Glutamatergic neuron (in vitro differentiated cells): ENCODE data around the gene TMC6. TPM values are rescaled to one million over a fixed set of nuclear protein-coding genes. Genes with fewer than 3 reads are reported as not detected.
"Not testable (repeated sequence)": the region's sequence is repeated elsewhere in the genome, so short reads cannot be mapped to it uniquely, and the experiment has no call there.

Source experiments
- DNase-seq: peaks from one replicate; pipeline ENCODE4 v3.0.0; 2022
- H3K27ac Mint-ChIP-seq: one replicate; pipeline ENCODE4 v1.8.0; 2020; ENCODE audit warnings: mild to moderate bottlenecking, mixed read lengths, inconsistent platforms; ENCODE audit not compliant: unreplicated experiment
- H3K27me3 Mint-ChIP-seq: one replicate; pipeline ENCODE4 v1.8.0; 2020; ENCODE audit warnings: mild to moderate bottlenecking, moderate library complexity, mixed read lengths, inconsistent platforms; ENCODE audit not compliant: unreplicated experiment
- H3K36me3 Mint-ChIP-seq: one replicate; pipeline ENCODE4 v1.8.0; 2020; ENCODE audit warnings: mild to moderate bottlenecking, mixed read lengths, inconsistent platforms; ENCODE audit not compliant: unreplicated experiment
- H3K4me1 Mint-ChIP-seq: one replicate; pipeline ENCODE4 v1.8.0; 2020; ENCODE audit warnings: mild to moderate bottlenecking, low read depth, mixed read lengths, inconsistent platforms; ENCODE audit not compliant: unreplicated experiment
- H3K4me3 Mint-ChIP-seq: one replicate; pipeline ENCODE4 v1.8.0; 2020; ENCODE audit warnings: mild to moderate bottlenecking, mixed read lengths, inconsistent platforms; ENCODE audit not compliant: unreplicated experiment
- H3K9me3 Mint-ChIP-seq: one replicate; pipeline ENCODE4 v1.8.0; 2020; ENCODE audit warnings: mild to moderate bottlenecking, moderate library complexity, mixed read lengths, inconsistent platforms; ENCODE audit not compliant: unreplicated experiment
- total RNA-seq: library from RNA; stranded (reverse); fragmentation: NEBNext Ultra II Directional; extraction: Animal tissue kit (Norgen Biotek cat#: 25700); gene quantifications from one replicate; pipeline ENCODE4 v1.2.1, GENCODE V29; 2021; ENCODE audit not compliant: unreplicated experiment
- TF ChIP-seq, protein P1 (sequence below): fragments of 200-600 bp; sonication (generic); IDR thresholded peaks from one replicate; pipeline ENCODE4 v1.5.0; 2021; ENCODE audit not compliant: partially characterized antibody, unreplicated experiment

TMC6 gene
- total RNA-seq, 1 donor from 2014 or later, result 1.1 TPM

DNA sequence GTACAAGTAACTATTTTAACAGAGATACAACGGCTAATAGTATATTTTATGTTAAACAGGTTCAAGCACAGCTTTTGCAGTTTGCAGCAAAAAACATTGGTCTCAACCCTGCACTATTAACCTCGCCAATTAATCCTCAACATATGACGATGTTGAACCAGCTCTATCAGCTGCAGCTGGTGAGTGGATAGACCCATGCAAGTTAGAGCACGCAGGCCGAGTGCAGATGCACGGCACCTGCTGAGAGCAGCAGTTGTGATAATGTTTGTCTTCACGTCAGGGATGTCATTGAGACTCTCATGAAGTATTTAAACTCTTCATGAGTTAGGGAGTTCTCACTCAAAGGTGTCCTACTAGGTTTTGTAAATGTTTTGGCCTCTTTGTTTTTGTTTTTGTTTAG is 45.6 kb downstream of the TMC6 start:
- DNase-seq, result no peak
- Mint-ChIP-seq H3K27me3 (no peaks in the 10 kb centered on the region), H3K9me3 (peaks cover 7% of the 10 kb centered on the region), H3K4me1 (peaks cover 28% of the 10 kb centered on the region), H3K4me3 (no peak overlapping the region), H3K36me3 (peaks cover 5% of the 10 kb centered on the region), H3K27ac (no peak overlapping the region)
- TF ChIP-seq, protein P1, sequence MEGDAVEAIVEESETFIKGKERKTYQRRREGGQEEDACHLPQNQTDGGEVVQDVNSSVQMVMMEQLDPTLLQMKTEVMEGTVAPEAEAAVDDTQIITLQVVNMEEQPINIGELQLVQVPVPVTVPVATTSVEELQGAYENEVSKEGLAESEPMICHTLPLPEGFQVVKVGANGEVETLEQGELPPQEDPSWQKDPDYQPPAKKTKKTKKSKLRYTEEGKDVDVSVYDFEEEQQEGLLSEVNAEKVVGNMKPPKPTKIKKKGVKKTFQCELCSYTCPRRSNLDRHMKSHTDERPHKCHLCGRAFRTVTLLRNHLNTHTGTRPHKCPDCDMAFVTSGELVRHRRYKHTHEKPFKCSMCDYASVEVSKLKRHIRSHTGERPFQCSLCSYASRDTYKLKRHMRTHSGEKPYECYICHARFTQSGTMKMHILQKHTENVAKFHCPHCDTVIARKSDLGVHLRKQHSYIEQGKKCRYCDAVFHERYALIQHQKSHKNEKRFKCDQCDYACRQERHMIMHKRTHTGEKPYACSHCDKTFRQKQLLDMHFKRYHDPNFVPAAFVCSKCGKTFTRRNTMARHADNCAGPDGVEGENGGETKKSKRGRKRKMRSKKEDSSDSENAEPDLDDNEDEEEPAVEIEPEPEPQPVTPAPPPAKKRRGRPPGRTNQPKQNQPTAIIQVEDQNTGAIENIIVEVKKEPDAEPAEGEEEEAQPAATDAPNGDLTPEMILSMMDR, result no peak

DNA sequence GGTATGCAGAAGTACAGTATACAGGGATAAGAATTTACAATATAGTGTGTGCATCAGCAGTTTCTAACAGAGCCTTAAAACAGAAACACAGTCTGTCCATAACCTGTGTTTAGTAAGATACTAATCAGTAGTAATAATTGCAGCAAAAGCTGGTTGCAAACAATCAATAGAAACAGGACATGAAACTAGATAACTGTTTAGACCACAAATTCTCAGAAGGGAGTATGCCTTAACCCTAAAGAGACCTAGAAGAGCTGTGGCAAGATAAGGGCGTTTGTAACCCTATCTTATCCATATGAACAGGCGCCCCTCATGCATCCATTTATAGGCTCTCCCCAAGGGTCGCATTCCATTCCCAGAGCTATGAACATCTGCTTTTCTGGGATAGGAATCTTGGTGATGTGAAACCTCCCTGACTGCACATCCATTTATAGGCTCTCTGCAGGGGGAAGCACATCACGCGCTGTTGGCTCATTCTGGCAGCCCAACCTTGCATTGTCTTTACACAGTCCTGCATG is 46.1 kb downstream of the TMC6 start:
- H3K36me3 Mint-ChIP-seq, result not testable (repeated sequence)

DNA sequence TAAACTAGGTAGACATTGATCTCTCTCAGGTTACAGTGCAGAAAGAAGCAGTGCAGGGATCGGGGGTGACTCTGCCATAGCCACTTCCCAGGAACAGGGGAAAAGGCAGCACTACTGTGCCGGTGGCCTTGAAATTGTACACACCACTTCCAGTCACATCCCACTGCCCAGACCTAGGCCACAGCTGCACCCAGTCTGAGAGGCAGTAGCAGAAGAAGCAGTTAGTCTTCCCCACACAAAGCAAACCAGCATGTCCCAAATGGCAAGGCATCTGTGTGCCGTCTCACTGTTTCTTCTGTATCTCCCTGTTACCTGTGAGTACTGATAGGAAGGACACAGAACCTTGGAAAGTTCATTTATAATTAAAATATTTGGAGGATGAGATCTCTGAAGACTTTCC is 47.0 kb downstream of the TMC6 start:
- H3K4me3 Mint-ChIP-seq, result peak overlapping the region; percentile 64
- H3K27me3 Mint-ChIP-seq, result no peaks in the 10 kb centered on the region
- TF ChIP-seq, protein P1, result no peak
- H3K4me1 Mint-ChIP-seq, result peaks cover 28% of the 10 kb centered on the region
- peaks cover 4% of the 10 kb centered on the region for H3K36me3 Mint-ChIP-seq
- peak; percentile 32 for DNase-seq
- peaks cover 7% of the 10 kb centered on the region for H3K9me3 Mint-ChIP-seq
- peak overlapping the region; percentile 94 for H3K27ac Mint-ChIP-seq

More for the DNA sequence above, 46.1 kb downstream of the TMC6 start:
- Mint-ChIP-seq H3K4me3 (peak overlapping the region; percentile 64), H3K4me1 (peaks cover 28% of the 10 kb centered on the region), H3K27ac (peak overlapping the region; percentile 94)
- H3K9me3 Mint-ChIP-seq, DNase-seq, H3K27me3 Mint-ChIP-seq: not testable (repeated sequence)

DNA sequence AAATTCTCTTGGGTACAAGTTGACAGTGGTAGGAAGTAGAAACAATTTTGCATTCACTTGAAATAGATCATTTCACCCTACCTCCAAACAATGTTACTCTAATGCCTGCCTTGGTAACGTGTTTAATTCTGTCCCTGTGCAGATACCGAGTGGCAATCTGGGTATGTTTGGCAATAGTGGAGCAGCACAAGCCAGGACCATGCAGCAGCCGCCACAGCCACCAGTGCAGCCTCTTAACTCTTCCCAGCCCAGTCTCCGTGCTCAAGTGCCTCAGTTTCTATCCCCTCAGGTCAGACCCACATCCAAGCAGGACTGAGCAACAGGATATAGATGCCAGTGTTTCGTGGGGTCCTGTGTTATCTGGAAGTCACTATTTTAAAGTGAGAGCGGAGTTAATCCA is 49.3 kb downstream of the TMC6 start:
- H3K9me3 Mint-ChIP-seq, result peaks cover 6% of the 10 kb centered on the region
- DNase-seq, result no peak
- no peak overlapping the region for H3K4me3 Mint-ChIP-seq
- TF ChIP-seq, protein P1, result no peak
- peaks cover 2% of the 10 kb centered on the region for H3K36me3 Mint-ChIP-seq
- H3K27ac Mint-ChIP-seq, result no peak overlapping the region
- H3K4me1 Mint-ChIP-seq, result peaks cover 26% of the 10 kb centered on the region
- H3K27me3 Mint-ChIP-seq, result no peaks in the 10 kb centered on the region

DNA sequence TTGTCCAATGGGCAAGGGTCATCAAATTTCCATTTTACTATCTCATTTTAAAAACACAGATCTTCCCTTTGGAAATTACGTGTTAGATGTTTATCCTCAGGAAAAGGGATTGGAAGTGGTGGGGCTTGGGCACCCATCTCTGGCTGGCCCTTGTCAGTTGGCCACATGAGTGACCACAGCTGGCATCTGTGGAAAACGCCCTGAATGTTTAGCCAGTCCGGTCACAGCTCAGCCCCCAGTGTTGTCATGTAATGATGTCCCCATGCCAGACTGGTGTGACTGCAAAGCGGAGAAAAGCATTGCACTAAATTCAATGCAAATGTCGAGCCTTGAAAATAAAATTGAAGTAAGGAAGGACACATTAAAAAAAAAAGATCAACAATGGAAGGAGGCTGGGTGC is 53.0 kb downstream of the TMC6 start:
- Mint-ChIP-seq H3K36me3 (peaks cover 10% of the 10 kb centered on the region), H3K27ac (no peak overlapping the region), H3K9me3 (no peaks in the 10 kb centered on the region), H3K27me3 (no peaks in the 10 kb centered on the region), H3K4me1 (no peaks in the 10 kb centered on the region), H3K4me3 (no peak overlapping the region)
- TF ChIP-seq, protein P1, result no peak
- DNase-seq, result no peak
